HEK293 (cell line): ENCODE data around the gene HAND1.

Experiments used
- CTCF ChIA-PET: fragments of 350-600 bp; formaldehyde crosslinking; extraction: SDS; loops from one replicate; lab custom pipeline; 2021; ENCODE audit warnings: antibody characterized with exemption; lab: Yijun Ruan, JAX
- POLR2A ChIA-PET: fragments of 300-600 bp; formaldehyde crosslinking; extraction: SDS; loops from one replicate; lab custom pipeline; 2020; ENCODE audit warnings: antibody characterized with exemption, inconsistent platforms; lab: Yijun Ruan, JAX
- H3K27ac ChIP-seq: fragments of 200-500 bp; sonication (Bioruptor generic); 2 replicates; pipeline ENCODE4 v1.5.1; 2014; ENCODE audit warnings: low read depth, low read length, control low read depth, inconsistent platforms; ENCODE audit errors: extremely low read depth
- H3K36me3 ChIP-seq, 2 experiments: fragments of 200-500 bp in 1 of 2; sonication (Bioruptor generic) in 1 of 2; 1 replicate in 1 of 2; 2 replicates in 1 of 2; pipeline ENCODE4 v1.5.1; 2014 to 2017; ENCODE audit warnings: inconsistent platforms in 2 of 2, low read length in 2 of 2; ENCODE audit not compliant: control insufficient read depth in 2 of 2, insufficient read depth in 1 of 2
- H3K4me1 ChIP-seq: fragments of 200-500 bp; sonication (Bioruptor generic); 2 replicates; pipeline ENCODE4 v1.5.1; 2014; ENCODE audit warnings: mild to moderate bottlenecking, low read length, inconsistent platforms; ENCODE audit not compliant: control insufficient read depth, insufficient read depth
- H3K4me3 ChIP-seq: 2 replicates; pipeline ENCODE4 v1.5.1; 2011; ENCODE audit warnings: low read depth, mild to moderate bottlenecking, control low read depth, low read length, moderate library complexity
- H3K9me3 ChIP-seq: fragments of 200-500 bp; sonication (Bioruptor generic); 2 replicates; pipeline ENCODE4 v1.5.1; 2014; ENCODE audit warnings: low read depth, low read length, inconsistent platforms; ENCODE audit not compliant: control insufficient read depth, insufficient read depth
- CTCF ChIP-seq: fragments of 450-650 bp; formaldehyde crosslinking; IDR thresholded peaks from 2 replicates; pipeline ENCODE4 v1.5.1; 2016; ENCODE audit warnings: missing biosample characterization, missing genetic modification characterization
- GLI2 ChIP-seq: fragments of 450-650 bp; formaldehyde crosslinking; IDR thresholded peaks from 2 replicates; pipeline ENCODE4; 2017; ENCODE audit warnings: missing biosample characterization, missing genetic modification characterization, low read depth, borderline replicate concordance
- OVOL3 ChIP-seq: fragments of 450-650 bp; formaldehyde crosslinking; IDR thresholded peaks from 2 replicates; pipeline ENCODE4 v1.5.1; 2016; ENCODE audit warnings: missing biosample characterization, missing genetic modification characterization
- PRDM10 ChIP-seq: fragments of 450-650 bp; formaldehyde crosslinking; IDR thresholded peaks from 2 replicates; pipeline ENCODE4 v1.5.1; 2016; ENCODE audit warnings: missing biosample characterization, missing genetic modification characterization
- PRDM4 ChIP-seq: fragments of 450-650 bp; formaldehyde crosslinking; IDR thresholded peaks from 2 replicates; pipeline ENCODE4 v1.5.1; 2017; ENCODE audit warnings: missing biosample characterization, missing genetic modification characterization
- REST ChIP-seq: fragments of 450-650 bp; formaldehyde crosslinking; IDR thresholded peaks from 2 replicates; pipeline ENCODE4 v1.5.1; 2016; ENCODE audit warnings: missing biosample characterization, missing genetic modification characterization
- SCRT1 ChIP-seq: fragments of 450-650 bp; formaldehyde crosslinking; IDR thresholded peaks from 2 replicates; pipeline ENCODE4 v1.5.1; 2016; ENCODE audit warnings: missing biosample characterization, missing genetic modification characterization, borderline replicate concordance
- YY1 ChIP-seq: fragments of 450-650 bp; formaldehyde crosslinking; IDR thresholded peaks from 2 replicates; pipeline ENCODE4 v1.5.1; 2018; ENCODE audit warnings: missing biosample characterization, missing genetic modification characterization
- ZBTB1 ChIP-seq: fragments of 450-650 bp; formaldehyde crosslinking; IDR thresholded peaks from 2 replicates; pipeline ENCODE4 v1.5.1; 2016; ENCODE audit warnings: missing biosample characterization, missing genetic modification characterization
- ZNF10 ChIP-seq: fragments of 450-650 bp; formaldehyde crosslinking; IDR thresholded peaks from 2 replicates; pipeline ENCODE4 v1.5.1; 2017; ENCODE audit warnings: missing biosample characterization, missing genetic modification characterization
- ZNF146 ChIP-seq: fragments of 450-650 bp; formaldehyde crosslinking; IDR thresholded peaks from 2 replicates; pipeline ENCODE4 v1.5.1; 2016; ENCODE audit warnings: missing biosample characterization, missing genetic modification characterization
- ZNF26 ChIP-seq: fragments of 450-650 bp; formaldehyde crosslinking; IDR thresholded peaks from 2 replicates; pipeline ENCODE4 v1.5.1; 2016; ENCODE audit warnings: missing biosample characterization, missing genetic modification characterization
- ZNF302 ChIP-seq: fragments of 450-650 bp; formaldehyde crosslinking; IDR thresholded peaks from 2 replicates; pipeline ENCODE4 v1.5.1; 2016; ENCODE audit warnings: missing biosample characterization, missing genetic modification characterization, low read depth
- ZNF37A ChIP-seq: fragments of 450-650 bp; IDR thresholded peaks from 2 replicates; pipeline ENCODE4 v1.5.1; 2018; ENCODE audit warnings: missing biosample characterization, missing genetic modification characterization
- ZNF530 ChIP-seq: fragments of 450-650 bp; formaldehyde crosslinking; IDR thresholded peaks from 2 replicates; pipeline ENCODE4 v1.5.1; 2016; ENCODE audit warnings: low read depth, missing biosample characterization, missing genetic modification characterization
- ZNF610 ChIP-seq: fragments of 450-650 bp; formaldehyde crosslinking; IDR thresholded peaks from 2 replicates; pipeline ENCODE4 v1.5.1; 2016; ENCODE audit warnings: missing biosample characterization, missing genetic modification characterization, borderline replicate concordance
- ZNF624 ChIP-seq: fragments of 450-650 bp; formaldehyde crosslinking; IDR thresholded peaks from 2 replicates; pipeline ENCODE4 v1.5.1; 2017; ENCODE audit warnings: missing biosample characterization, missing genetic modification characterization
- ZNF701 ChIP-seq: fragments of 450-650 bp; formaldehyde crosslinking; IDR thresholded peaks from 2 replicates; pipeline ENCODE4 v1.5.1; 2016; ENCODE audit warnings: missing biosample characterization, missing genetic modification characterization

Gene HAND1

GRCh38 chr5:154455585-154455984 is 22.4 kb downstream of the HAND1 start:
- no peaks in the 10 kb centered on the region for H3K4me1 ChIP-seq
- H3K36me3 ChIP-seq = peaks cover 29 to 86% of the 10 kb centered on the region in 2 experiments
- H3K9me3 ChIP-seq = no peaks in the 10 kb centered on the region
- ChIA-PET POLR2A (no interaction called here), CTCF (interaction anchor here (1.1 kb wide), 1 partner anchor 12 kb away, joined by 4 read pairs; no protein-coding TSS in a partner anchor)
- H3K27ac ChIP-seq = no peak overlapping the region
- TF ChIP-seq GLI2 (no peak), ZNF624 (no peak), ZNF302 (tag by site-specific recombination) (no peak), REST (tag by site-specific recombination) (no peak)
- no peak overlapping the region for H3K4me3 ChIP-seq

- Histone ChIP-seq H3K36me3 (peaks cover 29 to 78% of the 10 kb centered on the region in 2 experiments), H3K9me3 (no peaks in the 10 kb centered on the region)
- POLR2A ChIA-PET = no interaction called here
Observed at GRCh38 chr5:154451957-154452356, 26.1 kb downstream of the HAND1 start.

More at GRCh38 chr5:154451957-154452356, 26.1 kb downstream of the HAND1 start:
- H3K4me3 ChIP-seq = no peak overlapping the region
- CTCF ChIA-PET = interaction anchor here (1.8 kb wide), 1 partner anchor 30 kb away, joined by 4 read pairs; no protein-coding TSS in a partner anchor
- peaks cover 12% of the 10 kb centered on the region; the same call in 1 of the 2 replicates for H3K4me1 ChIP-seq
- no peak overlapping the region for H3K27ac ChIP-seq
- TF ChIP-seq ZBTB1 (tag by site-specific recombination) (no peak), PRDM10 (tag by site-specific recombination) (no peak), ZNF146 (tag by site-specific recombination) (no peak), ZNF37A (tag by site-specific recombination) (no peak), OVOL3 (no peak), ZNF10 (tag by site-specific recombination) (no peak), YY1 (tag by site-specific recombination) (no peak), ZNF701 (tag by site-specific recombination) (no peak), SCRT1 (no peak), CTCF (tag by site-specific recombination) (no peak), ZNF530 (no peak), ZNF610 (tag by site-specific recombination) (no peak), ZNF26 (tag by site-specific recombination) (no peak), PRDM4 (no peak)
